Hepatocyte (in vitro differentiated cells): ENCODE results near the gene ZNF273.
"Not testable (repeated sequence)": the region's sequence is repeated elsewhere in the genome, so short reads cannot be mapped to it uniquely, and the experiment has no call there.

Source experiments
- EZH2 ChIP-seq: fragments of 200-600 bp; sonication (generic); IDR thresholded peaks from 2 replicates; pipeline ENCODE4 v1.6.1; 2016; ENCODE audit warnings: antibody characterized with exemption, mild to moderate bottlenecking, borderline replicate concordance
- EZH2phosphoT487 ChIP-seq: fragments of 200-600 bp; sonication (generic); IDR thresholded peaks from one replicate; pipeline ENCODE4 v1.6.1; 2018; ENCODE audit warnings: antibody characterized with exemption, mild to moderate bottlenecking, low read depth, moderate library complexity; ENCODE audit not compliant: unreplicated experiment, severe bottlenecking
- TF ChIP-seq, protein P1 (sequence below): fragments of 200-600 bp; sonication (generic); IDR thresholded peaks from 2 replicates; pipeline ENCODE4 v1.5.1; 2016; ENCODE audit warnings: antibody characterized with exemption, mild to moderate bottlenecking; ENCODE audit not compliant: poor library complexity

DNA sequence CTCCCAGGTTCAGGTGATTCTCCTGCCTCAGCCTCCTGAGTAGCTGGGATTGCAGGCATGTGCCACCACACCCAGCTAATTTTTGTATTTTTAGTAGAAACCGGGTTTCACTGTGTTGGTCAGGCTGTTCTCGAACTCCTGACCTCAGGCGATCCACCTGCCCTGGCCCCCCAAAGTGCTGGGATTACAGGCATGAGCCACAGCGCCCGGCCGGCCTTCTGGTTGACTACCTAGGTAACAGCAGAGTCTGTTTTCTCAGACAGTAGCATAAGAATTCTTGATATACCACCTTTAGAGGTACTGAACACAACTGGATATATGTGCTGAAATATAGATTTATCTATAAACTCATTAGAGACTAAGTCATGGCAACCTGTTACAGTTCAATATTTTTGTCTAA is 36.9 kb downstream of the ZNF273 start:
- TF ChIP-seq, protein P1, sequence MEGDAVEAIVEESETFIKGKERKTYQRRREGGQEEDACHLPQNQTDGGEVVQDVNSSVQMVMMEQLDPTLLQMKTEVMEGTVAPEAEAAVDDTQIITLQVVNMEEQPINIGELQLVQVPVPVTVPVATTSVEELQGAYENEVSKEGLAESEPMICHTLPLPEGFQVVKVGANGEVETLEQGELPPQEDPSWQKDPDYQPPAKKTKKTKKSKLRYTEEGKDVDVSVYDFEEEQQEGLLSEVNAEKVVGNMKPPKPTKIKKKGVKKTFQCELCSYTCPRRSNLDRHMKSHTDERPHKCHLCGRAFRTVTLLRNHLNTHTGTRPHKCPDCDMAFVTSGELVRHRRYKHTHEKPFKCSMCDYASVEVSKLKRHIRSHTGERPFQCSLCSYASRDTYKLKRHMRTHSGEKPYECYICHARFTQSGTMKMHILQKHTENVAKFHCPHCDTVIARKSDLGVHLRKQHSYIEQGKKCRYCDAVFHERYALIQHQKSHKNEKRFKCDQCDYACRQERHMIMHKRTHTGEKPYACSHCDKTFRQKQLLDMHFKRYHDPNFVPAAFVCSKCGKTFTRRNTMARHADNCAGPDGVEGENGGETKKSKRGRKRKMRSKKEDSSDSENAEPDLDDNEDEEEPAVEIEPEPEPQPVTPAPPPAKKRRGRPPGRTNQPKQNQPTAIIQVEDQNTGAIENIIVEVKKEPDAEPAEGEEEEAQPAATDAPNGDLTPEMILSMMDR: not testable (repeated sequence)
- not testable (repeated sequence) for TF ChIP-seq EZH2phosphoT487, EZH2
